ENCODE measurements around the gene EEFSEC.

GRCh38 chr3:128319741-128320141 is 166.5 kb downstream of the EEFSEC start:
- TF ChIP-seq CTCF (IDR thresholded peaks at IDR 0.05), result no peak
- TF ChIP-seq POLR2A (IDR thresholded peaks at IDR 0.05), result no peak

Data from esophagus squamous epithelium (tissue), 4 donors.